WTC11 (cell line): Measurements from ENCODE around the gene MAP7D2. TPM values are rescaled to one million over a fixed set of nuclear protein-coding genes. Genes with fewer than 3 reads are reported as not detected.

Source experiments
- ATAC-seq: fragments of 200-7000 bp; cut with Tn5 transposase; 2 replicates; pipeline ENCODE4 v1.10.0; 2021; ENCODE audit warnings: mild to moderate bottlenecking, moderate library complexity
- CTCF ChIA-PET: fragments of 300-600 bp; sonication (Branson Sonifier 250); formaldehyde crosslinking; loops from one replicate; lab custom pipeline; 2021; ENCODE audit warnings: antibody characterized with exemption; lab: Charles Lee
- POLR2A ChIA-PET: fragments of 350-600 bp; sonication (Branson Sonifier 250); formaldehyde crosslinking; loops from one replicate; lab custom pipeline; 2021; ENCODE audit warnings: antibody characterized with exemption; lab: Charles Lee
- DNase-seq: peaks from one replicate; pipeline ENCODE4 v3.0.0; 2021; ENCODE audit warnings: low spot score
- H3K27ac Mint-ChIP-seq: 2 replicates; pipeline ENCODE4 v1.8.0; 2021; ENCODE audit warnings: mixed read lengths
- H3K27me3 Mint-ChIP-seq: 2 replicates; pipeline ENCODE4 v1.8.0; 2021; ENCODE audit warnings: low read depth, mild to moderate bottlenecking, moderate library complexity, mixed read lengths
- H3K36me3 Mint-ChIP-seq: 2 replicates; pipeline ENCODE4 v1.8.0; 2021; ENCODE audit warnings: mixed read lengths
- H3K4me1 Mint-ChIP-seq: 2 replicates; pipeline ENCODE4 v1.8.0; 2022; ENCODE audit warnings: mixed read lengths
- H3K4me3 Mint-ChIP-seq: 2 replicates; pipeline ENCODE4 v1.8.0; 2021; ENCODE audit warnings: mild to moderate bottlenecking, moderate library complexity, mixed read lengths
- H3K9me3 Mint-ChIP-seq: 2 replicates; pipeline ENCODE4 v1.8.0; 2021; ENCODE audit warnings: mixed read lengths
- ARID4B ChIP-seq: sonication (generic); formaldehyde crosslinking; IDR thresholded peaks from 2 replicates; pipeline ENCODE4 v1.8.0; 2023; ENCODE audit warnings: missing genetic modification reagents, mild to moderate bottlenecking, borderline replicate concordance
- ATF2 ChIP-seq: sonication (generic); formaldehyde crosslinking; IDR thresholded peaks from 2 replicates; pipeline ENCODE4 v1.8.1; 2022; ENCODE audit warnings: low read depth, missing genetic modification reagents, borderline replicate concordance
- FOXJ3 ChIP-seq: sonication (generic); formaldehyde crosslinking; IDR thresholded peaks from 2 replicates; pipeline ENCODE4 v1.9.0; 2021; ENCODE audit warnings: missing genetic modification reagents, mild to moderate bottlenecking, borderline replicate concordance
- IRF1 ChIP-seq: sonication (generic); formaldehyde crosslinking; IDR thresholded peaks from 2 replicates; pipeline ENCODE4 v1.8.0; 2023; ENCODE audit warnings: missing genetic modification reagents
- KAT7 ChIP-seq: sonication (generic); formaldehyde crosslinking; IDR thresholded peaks from 2 replicates; pipeline ENCODE4 v1.8.1; 2023; ENCODE audit warnings: missing genetic modification reagents, mild to moderate bottlenecking, borderline replicate concordance
- NFE2L1 ChIP-seq: sonication (generic); formaldehyde crosslinking; IDR thresholded peaks from 2 replicates; pipeline ENCODE4 v1.8.1; 2023; ENCODE audit warnings: missing genetic modification reagents
- NR3C1 ChIP-seq: sonication (generic); formaldehyde crosslinking; conservative IDR thresholded peaks from 2 replicates; pipeline ENCODE4 v1.8.1; 2023; ENCODE audit warnings: low read depth, mild to moderate bottlenecking, missing genetic modification reagents
- RORB ChIP-seq: fragments of 250-450 bp; sonication (Bioruptor Pico); IDR thresholded peaks from 2 replicates; pipeline ENCODE4 v1.9.0; 2021; ENCODE audit warnings: mild to moderate bottlenecking
- ZBTB21 ChIP-seq: sonication (generic); formaldehyde crosslinking; IDR thresholded peaks from 2 replicates; pipeline ENCODE4 v1.8.1; 2023; ENCODE audit warnings: mild to moderate bottlenecking, missing genetic modification reagents, borderline replicate concordance
- ZNF281 ChIP-seq: sonication (generic); formaldehyde crosslinking; IDR thresholded peaks from 2 replicates; pipeline ENCODE4 v1.8.0; 2023; ENCODE audit warnings: mild to moderate bottlenecking, missing genetic modification reagents
- ZNF416 ChIP-seq: fragments of 250-450 bp; sonication (Bioruptor Pico); IDR thresholded peaks from 2 replicates; pipeline ENCODE4 v1.9.0; 2021; ENCODE audit warnings: mild to moderate bottlenecking, inconsistent platforms
- total RNA-seq: library from RNA; stranded (reverse); gene quantifications from 3 replicates; pipeline ENCODE4 v1.2.3, GENCODE V29; 2021

MAP7D2 gene
- total RNA-seq, 1 experiment from 2014 or later = 0.57 TPM

- no peaks in the 10 kb centered on the region for H3K36me3 Mint-ChIP-seq
- no peak for ATAC-seq
These were observed 5.4 kb downstream of the MAP7D2 start for GRCh38 chrX:20111271-20111670.

More at GRCh38 chrX:20111271-20111670, 5.4 kb downstream of the MAP7D2 start:
- H3K4me3 Mint-ChIP-seq = no peak overlapping the region
- ChIA-PET POLR2A (no interaction called here), CTCF (no interaction called here)
- H3K9me3 Mint-ChIP-seq = no peaks in the 10 kb centered on the region
- TF ChIP-seq ARID4B (CRISPR knock-in tag) (no peak), NR3C1 (CRISPR knock-in tag) (no peak), NFE2L1 (CRISPR knock-in tag) (no peak), ZNF416 (CRISPR knock-in tag) (no peak), ATF2 (CRISPR knock-in tag) (no peak), RORB (CRISPR knock-in tag) (no peak), IRF1 (CRISPR knock-in tag) (no peak), ZBTB21 (CRISPR knock-in tag) (no peak), FOXJ3 (CRISPR knock-in tag) (no peak), KAT7 (CRISPR knock-in tag) (no peak), ZNF281 (no peak)
- no peak for DNase-seq
- H3K27ac Mint-ChIP-seq = no peak overlapping the region
- H3K4me1 Mint-ChIP-seq = peaks cover 4% of the 10 kb centered on the region
- peaks cover 24% of the 10 kb centered on the region for H3K27me3 Mint-ChIP-seq
